Heart left ventricle (tissue), 16 donors: ENCODE measurements around the gene UBXN4. TPM values are rescaled to one million over a fixed set of nuclear protein-coding genes. Genes with fewer than 3 reads are reported as not detected.

Source experiments
- ATAC-seq, 4 donors: fragments of 200-7000 bp; cut with Tn5 transposase; one replicate each; pipeline ENCODE4 v1.9.1; 2020 to 2022; ENCODE audit warnings: moderate library complexity in 4 of 4, mild to moderate bottlenecking in 3 of 4, moderate number of reproducible peaks in 1 of 4
- DNase-seq, 5 donors: peaks; one replicate each; pipeline ENCODE4 v3.0.0-alpha.2; 2020
- H3K27ac ChIP-seq, 12 donors: fragments of 200-600 bp; sonication (generic) in 4 of 12; one replicate each; pipeline versions ENCODE4 v1.5.0 to v1.8.0; 2016 to 2022; ENCODE audit warnings: mild to moderate bottlenecking in 2 of 12
- H3K27me3 ChIP-seq, 9 donors: fragments of 200-600 bp; sonication (generic) in 2 of 9; one replicate each; pipeline versions ENCODE4 v1.5.1 to v1.8.0; 2016 to 2022; ENCODE audit warnings: mild to moderate bottlenecking in 3 of 9
- H3K36me3 ChIP-seq, 9 donors: fragments of 200-600 bp; sonication (generic) in 2 of 9; one replicate each; pipeline versions ENCODE4 v1.5.0 to v1.8.0; 2018 to 2022; ENCODE audit warnings: mild to moderate bottlenecking in 2 of 9
- H3K4me1 ChIP-seq, 12 donors: fragments of 200-600 bp; sonication (generic) in 4 of 12; one replicate each; pipeline versions ENCODE4 v1.5.0 to v1.8.0; 2016 to 2022; ENCODE audit warnings: mild to moderate bottlenecking in 3 of 12
- H3K4me3 ChIP-seq, 12 donors: fragments of 200-600 bp; sonication (generic) in 4 of 12; one replicate each; pipeline versions ENCODE4 v1.5.0 to v1.8.0; 2017 to 2022; ENCODE audit warnings: mild to moderate bottlenecking in 9 of 12, moderate library complexity in 4 of 12
- H3K9me3 ChIP-seq, 12 donors: fragments of 200-600 bp; sonication (generic) in 4 of 12; one replicate each; pipeline versions ENCODE4 v1.5.0 to v1.8.0; 2016 to 2022; ENCODE audit warnings: mild to moderate bottlenecking in 1 of 12
- POLR2A ChIP-seq, 2 donors: fragments of 450-650 bp; IDR thresholded peaks; one replicate each; pipeline ENCODE4 v1.6.1; 2017; ENCODE audit warnings: antibody characterized with exemption in 2 of 2, mild to moderate bottlenecking in 2 of 2, moderate library complexity in 2 of 2
- WGBS, 4 donors: extraction: QIAGEN DNeasy Blood & Tissue Kit in 2 of 4; methylation state at CpG; one replicate each; pipeline versions ENCODE4 v1.1.5 to v1.1.7; 2013 to 2018; 5-methylcytosine and 5-hydroxymethylcytosine counted together
- intact Hi-C, 10 donors: fragments of 100-400 bp; cut with DNase I; formaldehyde crosslinking; loops; one replicate each; pipeline versions ENCODE4 v1.11.1 to v1.14.2; 2022
- polyA plus RNA-seq, 2 donors: library from polyadenylated mRNA; stranded (reverse); fragments of 200-250 nt; gene quantifications; one replicate each; pipeline ENCODE4 v1.2.3, GENCODE V29; 2013
- total RNA-seq, 9 donors: library from RNA; depleted of rRNA in 2 of 9; stranded (reverse); fragments of >200 nt in 2 of 9; fragmentation: NEBNext Ultra II Directional in 3 of 9; extraction: Animal tissue kit (Norgen Biotek cat#: 25700) in 3 of 9; gene quantifications; one replicate each; pipeline versions ENCODE4 v1.1.0 to v1.2.4, GENCODE V29; 2016 to 2023
- TF ChIP-seq, protein P1 (sequence below), 12 donors: fragments of 200-600 bp; sonication (generic) in 4 of 12; IDR thresholded peaks; one replicate each; pipeline versions ENCODE4 v1.5.0 to v1.8.0; 2018 to 2022; ENCODE audit warnings: antibody characterized with exemption in 12 of 12, mild to moderate bottlenecking in 5 of 12
- donor health status: ischemic (EF 13 %, LVEDD 7.1; RV severe dilation, severe dysfunction).
- donor health status: healthy with polysubstance abuse.
- donor health status: DM: no; HTN: yes; CAD: no.
- donor health status: DM: no; HTN: no; CAD: no.
- donor health status: ischemic (EF 25% LVEDD 6.9; RV normal size, moderate dysfunction).
- donor health status: ischemic (EF 25% LVEDD 5.7; RV mildly dilated, moderate dysfunction).
- donor health status: healthy.
- donor health status: DM: yes; HTN: yes; CAD: no.
- donor health status: ischemic (EF 35%, LVEDD 5.7; RV mildly dilated, moderate dysfunction).
- donor health status: nonischemic (EF 11% LVEDD 7.7; RV severe dilation, severe dysfunction).
- donor health status: DM: yes; HTN: yes; CAD: no.
- donor health status: PGD.
- donor health status: ischemic (EF 29% LVEDD 5.4; RV normal size, mild dysfunction).
- donor health status: nonischemic (EF 23%, LVEDD 6.1; RV moderate dilation, normal function).

The UBXN4 gene
- total and polyA plus RNA-seq, 11 donors: 28.2 to 90.5 (median 54.6) TPM

DNA sequence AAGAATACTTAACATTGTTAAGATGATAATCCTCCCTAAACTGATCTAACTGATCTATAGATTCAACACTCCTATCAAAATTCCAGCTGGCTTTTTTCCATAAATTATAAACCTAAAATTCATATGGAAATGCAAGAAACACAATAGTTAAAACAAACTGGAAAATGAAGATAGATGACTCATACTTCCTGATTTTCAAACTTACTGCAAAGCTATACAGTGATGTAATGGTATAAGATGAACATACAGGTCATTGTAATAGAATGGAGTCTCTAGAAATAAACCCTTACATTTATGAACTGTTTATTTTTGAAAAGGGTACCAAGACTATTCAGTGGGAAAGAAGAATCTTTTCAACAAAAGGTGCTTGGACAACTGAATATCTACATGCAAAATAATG lies 32.3 kb downstream of the UBXN4 start:
- peaks cover 0 to 11% (median 3%) of the 10 kb centered on the region in 12 donors for H3K4me1 ChIP-seq
- no peak for DNase-seq
- peaks cover 11 to 100% (median 99%) of the 10 kb centered on the region in 9 donors for H3K36me3 ChIP-seq
- ATAC-seq: no peak
- no peak overlapping the region for H3K27ac ChIP-seq
- intact Hi-C loops: no loop called here
- no peak for TF ChIP-seq POLR2A (IDR thresholded peaks at IDR 0.05)
- TF ChIP-seq, protein P1, sequence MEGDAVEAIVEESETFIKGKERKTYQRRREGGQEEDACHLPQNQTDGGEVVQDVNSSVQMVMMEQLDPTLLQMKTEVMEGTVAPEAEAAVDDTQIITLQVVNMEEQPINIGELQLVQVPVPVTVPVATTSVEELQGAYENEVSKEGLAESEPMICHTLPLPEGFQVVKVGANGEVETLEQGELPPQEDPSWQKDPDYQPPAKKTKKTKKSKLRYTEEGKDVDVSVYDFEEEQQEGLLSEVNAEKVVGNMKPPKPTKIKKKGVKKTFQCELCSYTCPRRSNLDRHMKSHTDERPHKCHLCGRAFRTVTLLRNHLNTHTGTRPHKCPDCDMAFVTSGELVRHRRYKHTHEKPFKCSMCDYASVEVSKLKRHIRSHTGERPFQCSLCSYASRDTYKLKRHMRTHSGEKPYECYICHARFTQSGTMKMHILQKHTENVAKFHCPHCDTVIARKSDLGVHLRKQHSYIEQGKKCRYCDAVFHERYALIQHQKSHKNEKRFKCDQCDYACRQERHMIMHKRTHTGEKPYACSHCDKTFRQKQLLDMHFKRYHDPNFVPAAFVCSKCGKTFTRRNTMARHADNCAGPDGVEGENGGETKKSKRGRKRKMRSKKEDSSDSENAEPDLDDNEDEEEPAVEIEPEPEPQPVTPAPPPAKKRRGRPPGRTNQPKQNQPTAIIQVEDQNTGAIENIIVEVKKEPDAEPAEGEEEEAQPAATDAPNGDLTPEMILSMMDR (IDR thresholded peaks at IDR 0.05): no peak
- H3K27me3 ChIP-seq: no peaks in the 10 kb centered on the region
- no peak overlapping the region for H3K4me3 ChIP-seq
- H3K9me3 ChIP-seq: no peaks in the 10 kb centered on the region

DNA sequence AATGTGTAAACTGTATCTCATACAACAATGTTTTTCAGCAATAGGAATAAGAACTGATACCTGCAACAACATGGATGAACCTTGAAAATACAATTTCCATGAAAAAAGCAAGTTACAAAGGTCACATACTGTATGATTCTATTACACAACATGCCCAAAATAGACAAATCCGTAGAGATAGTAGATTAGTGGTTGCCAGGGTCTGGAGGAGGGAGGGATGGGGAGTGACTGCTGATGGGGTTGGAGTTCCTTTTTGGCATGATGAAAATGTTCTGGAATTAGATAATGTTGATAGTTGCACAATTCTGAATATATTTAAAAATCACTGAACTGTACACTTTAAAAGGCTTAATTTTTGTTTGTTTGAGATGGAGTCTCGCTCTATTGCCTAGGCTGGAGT lies 33.8 kb downstream of the UBXN4 start:
- no peak overlapping the region for H3K4me3 ChIP-seq
- peak overlapping the region in 1 of 12 donors; percentile 43 for H3K27ac ChIP-seq
- peak; percentile 45 to 58 (median 56) for ATAC-seq
- 48 to 50% (median 49%) methylated on average over 2 of the region's 2 CpGs for WGBS, 4 donors
- no peaks in the 10 kb centered on the region for H3K9me3 ChIP-seq
- TF ChIP-seq, protein P1 (IDR thresholded peaks at IDR 0.05): no peak
- DNase-seq: no peak
- intact Hi-C loops: no loop called here
- peaks cover 0 to 11% (median 3%) of the 10 kb centered on the region in 12 donors for H3K4me1 ChIP-seq
- no peaks in the 10 kb centered on the region for H3K27me3 ChIP-seq
- H3K36me3 ChIP-seq: peaks cover 5 to 100% (median 97%) of the 10 kb centered on the region in 9 donors

DNA sequence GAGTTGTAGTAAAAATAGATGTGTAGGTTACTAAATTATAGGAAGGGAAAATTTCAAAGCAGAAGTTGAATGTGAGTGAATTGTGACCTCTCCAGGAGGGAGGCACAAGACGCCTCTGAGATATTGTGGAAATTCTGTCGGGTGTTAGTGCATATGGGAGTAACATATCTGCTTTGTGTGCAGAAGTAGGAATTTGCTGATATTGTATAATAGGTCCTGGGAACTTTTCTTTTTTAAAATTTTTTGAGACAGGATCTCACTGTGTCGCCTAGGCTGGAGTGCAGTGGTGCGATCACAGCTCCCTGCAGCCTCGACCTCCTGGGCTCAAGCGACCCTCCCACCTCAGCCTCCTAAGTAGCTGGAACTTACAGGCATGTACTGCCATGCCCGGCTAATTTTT lies 34.7 kb downstream of the UBXN4 start:
- no peaks in the 10 kb centered on the region for H3K27me3 ChIP-seq

DNA sequence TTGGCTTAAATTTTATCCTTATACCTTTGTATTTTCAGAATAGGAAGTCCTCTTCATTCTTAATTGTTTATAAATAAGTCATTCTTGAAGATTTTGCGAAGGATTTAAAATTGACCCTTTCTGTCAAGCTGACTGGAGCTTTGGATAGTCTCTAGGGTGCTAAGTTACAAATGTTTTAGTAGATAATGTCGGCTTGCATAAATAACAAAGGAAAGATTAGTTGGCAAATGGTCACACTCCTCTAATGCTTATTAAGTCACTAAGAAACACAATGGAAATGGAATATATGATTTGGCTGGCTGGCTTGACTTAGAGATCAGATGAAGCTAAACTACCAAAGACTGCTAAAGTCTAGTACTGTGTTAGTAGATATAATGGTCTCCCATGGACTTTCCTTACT lies 40.6 kb downstream of the UBXN4 start:
- TF ChIP-seq, protein P1 (IDR thresholded peaks at IDR 0.05): no peak
- no peak for TF ChIP-seq POLR2A (IDR thresholded peaks at IDR 0.05)
- no peak overlapping the region for H3K27ac ChIP-seq
- H3K4me1 ChIP-seq: no peaks in the 10 kb centered on the region
- WGBS, 4 donors: 64 to 80% (median 69%) methylated on average over 2 of the region's 2 CpGs
- DNase-seq (no peak), ATAC-seq (no peak)
- intact Hi-C loops: no loop called here
- no peak overlapping the region for H3K4me3 ChIP-seq
- H3K27me3 ChIP-seq: no peaks in the 10 kb centered on the region
- H3K9me3 ChIP-seq: no peaks in the 10 kb centered on the region
- peaks cover 0 to 99% (median 87%) of the 10 kb centered on the region in 9 donors for H3K36me3 ChIP-seq

More for the DNA sequence above, 34.7 kb downstream of the UBXN4 start:
- TF ChIP-seq POLR2A (IDR thresholded peaks at IDR 0.05): no peak
- TF ChIP-seq, protein P1 (IDR thresholded peaks at IDR 0.05): no peak
- 96 to 98% (median 97%) methylated on average over 7 of the region's 7 CpGs for WGBS, 4 donors
- peaks cover 0 to 11% (median 3%) of the 10 kb centered on the region in 12 donors for H3K4me1 ChIP-seq
- H3K4me3 ChIP-seq: no peak overlapping the region
- peaks cover 4 to 100% (median 97%) of the 10 kb centered on the region in 9 donors for H3K36me3 ChIP-seq
- ATAC-seq (no peak), DNase-seq (no peak)
- no peak overlapping the region for H3K27ac ChIP-seq
- intact Hi-C loops: no loop called here
- no peaks in the 10 kb centered on the region for H3K9me3 ChIP-seq
